Measurements from ENCODE around the gene UQCRHL. TPM values are rescaled to one million over a fixed set of nuclear protein-coding genes. Genes with fewer than 3 reads are reported as not detected.

Gene UQCRHL
- total RNA-seq, 4 donors from 2014 or later: 1.5 to 2.6 (median 1.7) TPM

- TF ChIP-seq CTCF (IDR thresholded peaks at IDR 0.05; ENCODE audit: low read depth): no peak
Measured at GRCh38 chr1:15777909-15778707, 29.3 kb downstream of the UQCRHL start.

GRCh38 chr1:15775706-15776105, 31.7 kb downstream of the UQCRHL start:
- TF ChIP-seq CTCF (IDR thresholded peaks at IDR 0.05; ENCODE audit: low read depth): no peak

DNA sequence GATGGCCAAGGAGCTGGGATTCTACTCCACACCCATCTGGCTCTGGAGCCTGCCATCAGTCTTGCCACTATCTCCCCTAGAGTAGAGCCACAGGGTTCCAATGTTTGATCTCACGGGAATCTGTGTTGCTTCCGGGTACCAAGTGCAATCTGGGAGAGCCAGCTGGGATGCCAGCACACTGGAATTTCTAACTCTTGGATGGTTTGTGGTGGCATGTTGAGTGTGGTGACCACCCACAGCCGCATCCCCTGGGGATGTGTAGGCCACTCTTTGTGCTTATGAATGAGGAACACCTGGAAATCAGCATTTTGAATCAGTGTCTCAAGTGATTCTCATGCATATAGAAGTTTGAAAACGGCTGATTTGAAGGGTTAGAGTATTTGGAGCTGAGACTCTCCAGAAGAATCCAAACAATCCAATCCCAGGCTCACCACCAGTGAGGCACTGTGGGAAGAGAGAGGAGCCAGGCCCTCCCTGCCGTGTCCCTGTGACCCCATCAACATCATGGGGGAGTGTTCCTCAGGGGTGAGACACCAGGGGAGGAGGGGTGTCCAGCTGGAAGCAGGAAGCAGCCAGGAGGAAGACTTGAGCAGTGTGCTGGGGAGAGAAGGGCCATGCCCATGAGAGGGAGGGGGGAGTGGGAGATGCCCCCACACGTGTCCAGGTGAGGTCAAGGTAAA, 35.5 kb downstream of the UQCRHL start:
- TF ChIP-seq CTCF (IDR thresholded peaks at IDR 0.05; ENCODE audit: low read depth): no peak

GRCh38 chr1:15770313-15770962, 37.0 kb downstream of the UQCRHL start:
- TF ChIP-seq CTCF (IDR thresholded peaks at IDR 0.05; ENCODE audit: low read depth): no peak

DNA sequence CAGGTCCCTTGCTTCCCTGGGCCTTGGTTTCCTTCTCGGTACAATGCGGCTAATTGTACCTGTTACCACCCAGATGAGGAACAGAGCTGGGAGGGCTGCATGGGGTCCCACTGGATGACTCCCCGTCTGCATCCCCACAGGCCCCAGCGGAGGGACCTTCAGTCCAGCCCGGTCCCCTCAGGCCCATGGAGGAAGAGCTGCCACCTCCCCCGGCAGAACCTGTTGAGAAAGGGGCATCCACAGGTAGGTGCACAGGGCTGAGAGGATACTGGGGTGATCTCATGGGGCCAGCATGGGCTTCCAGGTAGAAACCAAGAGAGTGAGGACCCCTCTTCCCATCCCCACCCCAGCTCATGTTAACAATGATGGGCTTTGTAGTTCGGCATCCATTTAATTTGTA, 39.1 kb downstream of the UQCRHL start:
- TF ChIP-seq CTCF (IDR thresholded peaks at IDR 0.05; ENCODE audit: low read depth): no peak

DNA sequence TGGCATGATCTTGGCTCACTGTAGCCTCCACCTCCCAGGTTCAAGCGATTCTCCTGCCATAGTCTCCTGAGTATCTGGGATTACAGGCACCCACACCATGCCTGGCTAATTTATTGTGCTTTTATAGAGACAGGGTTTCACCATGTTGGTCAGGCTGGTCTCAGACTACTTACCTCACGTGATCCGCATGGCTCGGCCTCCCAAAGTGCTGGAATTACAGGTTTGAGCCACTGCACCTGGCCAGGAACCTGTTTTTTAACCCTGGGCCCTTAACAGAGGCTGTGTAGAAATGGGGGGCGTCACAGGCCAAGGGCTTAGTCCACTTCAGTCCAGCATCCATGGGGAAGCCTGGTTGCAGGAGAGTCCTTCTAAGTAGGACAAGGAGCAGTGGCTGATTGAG, 39.5 kb downstream of the UQCRHL start:
- no peak for TF ChIP-seq CTCF (IDR thresholded peaks at IDR 0.05; ENCODE audit: low read depth)
